Activated naive CD4-positive, alpha-beta T cell treated with anti-CD3 and anti-CD28 coated beads, Interleukin-2, amount 10 ng/mL, durations not matched to agents 7 days and 5 days (primary cell): Measurements from ENCODE around the gene AJUBA.

Source experiments
- CTCF ChIA-PET: fragments of 350-600 bp; sonication (Branson Sonifier 250); formaldehyde crosslinking; loops from one replicate; lab custom pipeline; 2021; ENCODE audit warnings: antibody characterized with exemption; lab: Charles Lee
- DNase-seq: peaks from one replicate; pipeline ENCODE4 v3.0.0-alpha.2; 2020
- H3K27ac Mint-ChIP-seq: one replicate; pipeline ENCODE4 v1.8.0; 2021; ENCODE audit warnings: mild to moderate bottlenecking, moderate library complexity, mixed read lengths
- H3K27me3 Mint-ChIP-seq: one replicate; pipeline ENCODE4 v1.8.0; 2021; ENCODE audit warnings: mild to moderate bottlenecking, mixed read lengths
- H3K36me3 Mint-ChIP-seq: one replicate; pipeline ENCODE4 v1.8.0; 2021; ENCODE audit warnings: mixed read lengths
- H3K4me1 Mint-ChIP-seq: one replicate; pipeline ENCODE4 v1.8.0; 2021; ENCODE audit warnings: mixed read lengths
- H3K4me3 Mint-ChIP-seq: one replicate; pipeline ENCODE4 v1.8.0; 2021; ENCODE audit warnings: mild to moderate bottlenecking, moderate library complexity, mixed read lengths
- H3K9me3 Mint-ChIP-seq: one replicate; pipeline ENCODE4 v1.8.0; 2021; ENCODE audit warnings: mixed read lengths

The AJUBA gene

DNA sequence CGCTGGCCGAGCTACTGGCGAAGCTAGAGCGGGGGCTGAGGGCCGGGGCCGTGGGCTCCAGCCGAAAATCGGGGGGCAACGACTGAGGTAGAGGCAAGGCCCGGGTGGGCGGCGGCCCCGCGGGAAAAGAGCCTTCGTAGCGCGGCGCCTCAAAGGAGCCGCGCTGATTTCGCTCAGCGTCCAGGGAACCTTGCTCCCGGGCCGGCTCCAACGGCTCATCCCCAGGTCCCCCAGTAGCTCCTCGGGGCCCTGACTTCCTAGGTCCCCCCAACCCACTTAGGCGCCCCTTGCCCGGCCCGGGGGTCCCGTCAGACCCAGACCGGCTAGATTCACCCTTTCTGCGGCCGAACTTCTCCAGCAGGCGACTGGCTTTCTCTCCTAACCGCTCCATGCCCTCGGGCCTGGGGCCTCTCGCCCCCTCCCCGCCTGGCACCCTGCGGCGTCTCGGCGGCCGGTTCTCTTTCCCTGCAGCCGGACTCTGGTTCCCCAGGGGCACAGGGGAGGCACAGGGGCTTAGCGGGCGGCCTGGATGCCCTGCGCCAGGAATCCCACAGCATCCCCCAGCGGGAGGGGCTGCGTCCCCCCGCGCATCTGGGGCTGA is 375 bp downstream of the AJUBA start:
- no peak for DNase-seq
- peak overlapping the region; percentile 66 for H3K4me3 Mint-ChIP-seq
- CTCF ChIA-PET = interaction anchor here (1.1 to 19.5 kb wide), 15 partner anchors 7 to 1068 kb away, joined by 3 to 633 read pairs (median 4); partner anchors contain the start of gene CDH24

DNA sequence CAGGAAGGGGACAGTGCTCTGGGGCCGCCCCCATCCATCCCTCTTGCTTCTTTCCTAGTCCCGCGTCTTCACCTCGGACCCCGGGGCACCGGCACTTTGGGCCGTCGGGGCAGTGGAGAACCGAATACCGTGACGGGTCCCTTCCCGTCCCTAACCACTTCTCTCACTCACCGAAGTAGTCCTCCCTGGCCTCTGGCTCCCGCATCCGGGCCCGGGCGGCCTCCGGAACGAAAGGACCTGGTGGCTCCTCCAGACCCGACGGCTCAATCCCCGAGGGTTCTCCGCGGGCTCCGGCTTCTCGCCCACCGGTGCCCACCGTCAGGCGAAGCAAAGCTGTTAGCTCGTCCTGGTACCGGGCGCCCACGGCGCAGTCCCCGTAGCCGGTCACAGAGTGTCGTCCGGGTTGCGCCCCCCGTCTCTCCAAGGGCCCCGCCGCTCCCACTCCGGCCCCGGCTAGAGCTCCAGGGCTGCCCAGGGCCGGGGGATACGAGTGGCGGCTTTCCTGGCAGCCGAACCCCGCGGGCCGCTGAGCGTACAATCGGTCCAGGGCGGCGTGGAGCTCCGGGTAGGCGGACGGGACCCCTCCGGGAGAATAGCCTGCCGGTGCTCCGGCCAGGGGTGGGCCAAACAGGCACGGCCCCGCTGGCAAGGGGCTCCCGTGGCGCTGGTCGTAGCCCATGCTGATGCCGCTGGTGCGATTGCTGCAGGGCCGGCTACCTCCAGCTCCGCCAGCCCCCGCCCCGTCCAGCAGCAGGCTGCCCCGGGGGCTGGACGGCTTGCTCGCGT is 1.1 kb downstream of the AJUBA start:
- Mint-ChIP-seq H3K36me3 (no peaks in the 10 kb centered on the region), H3K9me3 (no peaks in the 10 kb centered on the region), H3K4me1 (peaks cover 16% of the 10 kb centered on the region), H3K4me3 (peak overlapping the region; percentile 44), H3K27ac (no peak overlapping the region), H3K27me3 (no peaks in the 10 kb centered on the region)
- DNase-seq = peak; percentile 49
- CTCF ChIA-PET = interaction anchor here (1.2 to 19.5 kb wide), 6 partner anchors 7 to 1068 kb away, joined by 3 to 633 read pairs (median 17); partner anchors contain the start of gene CDH24

More for the DNA sequence above, 375 bp downstream of the AJUBA start:
- Mint-ChIP-seq H3K4me1 (peaks cover 16% of the 10 kb centered on the region), H3K9me3 (no peaks in the 10 kb centered on the region), H3K27ac (no peak overlapping the region), H3K27me3 (no peaks in the 10 kb centered on the region), H3K36me3 (no peaks in the 10 kb centered on the region)

DNA sequence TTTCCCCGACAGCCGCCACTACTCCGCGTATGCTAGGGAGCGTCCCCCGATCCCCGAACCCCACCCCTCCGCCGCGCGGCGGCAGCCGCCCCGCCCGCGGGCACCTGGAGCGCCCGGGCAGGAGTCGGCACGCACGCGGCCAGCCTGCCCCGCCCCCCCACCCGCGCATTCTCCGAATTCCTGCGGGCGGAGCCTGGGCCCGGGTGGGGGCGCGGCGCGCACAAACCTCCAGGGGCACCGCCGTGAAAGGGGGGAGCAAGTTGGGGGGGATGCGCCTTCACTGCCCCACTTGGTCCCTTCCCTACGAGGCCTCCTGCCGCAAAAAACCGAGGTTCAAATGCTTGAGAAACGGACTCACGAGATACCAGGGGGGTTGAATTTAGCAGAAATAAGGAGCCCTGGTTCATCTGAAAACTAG is 1.7 kb downstream of the AJUBA start:
- H3K27ac Mint-ChIP-seq = no peak overlapping the region
- peak; percentile 45 for DNase-seq
- peaks cover 16% of the 10 kb centered on the region for H3K4me1 Mint-ChIP-seq
- CTCF ChIA-PET = interaction anchor here (19.5 kb wide), 1 partner anchor 74 kb away, joined by 633 read pairs; the partner anchor contains the start of gene CDH24
- H3K36me3 Mint-ChIP-seq = no peaks in the 10 kb centered on the region
- peak overlapping the region; percentile 44 for H3K4me3 Mint-ChIP-seq
- H3K27me3 Mint-ChIP-seq = no peaks in the 10 kb centered on the region
- no peaks in the 10 kb centered on the region for H3K9me3 Mint-ChIP-seq

DNA sequence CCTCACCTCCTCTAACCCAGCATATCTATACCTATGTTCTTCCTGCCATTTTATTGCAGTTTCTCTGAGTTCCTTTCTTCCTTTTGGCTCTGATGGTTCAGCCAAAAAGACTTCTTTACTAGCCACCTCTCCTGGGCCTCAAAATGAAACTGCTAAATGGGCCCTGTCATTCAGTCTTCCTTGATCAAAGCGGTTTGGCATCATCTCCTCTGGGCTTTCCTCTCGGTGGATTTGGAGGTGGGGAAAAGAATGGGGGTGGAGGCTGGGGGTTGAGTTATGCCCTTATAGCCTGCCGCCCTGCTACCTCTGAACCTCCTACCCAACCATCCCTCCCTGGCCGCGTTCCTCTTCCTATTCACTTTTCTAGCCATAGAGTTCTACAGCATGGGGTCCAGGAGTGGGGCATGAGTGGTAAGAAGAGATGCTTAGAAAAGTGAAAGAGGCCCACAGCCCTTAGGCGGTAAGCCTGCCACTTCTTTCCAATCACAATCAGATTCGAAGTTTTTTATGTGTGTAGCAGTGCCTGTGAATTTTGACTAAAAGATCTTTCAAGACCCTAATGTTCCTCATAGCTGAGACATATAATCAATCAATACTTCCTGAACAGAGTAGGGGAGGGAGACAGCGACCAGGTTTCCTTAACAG is 2.5 kb downstream of the AJUBA start:
- H3K9me3 Mint-ChIP-seq = no peaks in the 10 kb centered on the region
- peaks cover under 1% of the 10 kb centered on the region for H3K27me3 Mint-ChIP-seq
- peaks cover 16% of the 10 kb centered on the region for H3K4me1 Mint-ChIP-seq
- no peak overlapping the region for H3K4me3 Mint-ChIP-seq
- DNase-seq = no peak
- CTCF ChIA-PET = interaction anchor here (1.6 to 19.5 kb wide), 2 partner anchors 75 to 78 kb away, joined by 4 to 633 read pairs; partner anchors contain the start of gene CDH24
- no peaks in the 10 kb centered on the region for H3K36me3 Mint-ChIP-seq
- no peak overlapping the region for H3K27ac Mint-ChIP-seq

DNA sequence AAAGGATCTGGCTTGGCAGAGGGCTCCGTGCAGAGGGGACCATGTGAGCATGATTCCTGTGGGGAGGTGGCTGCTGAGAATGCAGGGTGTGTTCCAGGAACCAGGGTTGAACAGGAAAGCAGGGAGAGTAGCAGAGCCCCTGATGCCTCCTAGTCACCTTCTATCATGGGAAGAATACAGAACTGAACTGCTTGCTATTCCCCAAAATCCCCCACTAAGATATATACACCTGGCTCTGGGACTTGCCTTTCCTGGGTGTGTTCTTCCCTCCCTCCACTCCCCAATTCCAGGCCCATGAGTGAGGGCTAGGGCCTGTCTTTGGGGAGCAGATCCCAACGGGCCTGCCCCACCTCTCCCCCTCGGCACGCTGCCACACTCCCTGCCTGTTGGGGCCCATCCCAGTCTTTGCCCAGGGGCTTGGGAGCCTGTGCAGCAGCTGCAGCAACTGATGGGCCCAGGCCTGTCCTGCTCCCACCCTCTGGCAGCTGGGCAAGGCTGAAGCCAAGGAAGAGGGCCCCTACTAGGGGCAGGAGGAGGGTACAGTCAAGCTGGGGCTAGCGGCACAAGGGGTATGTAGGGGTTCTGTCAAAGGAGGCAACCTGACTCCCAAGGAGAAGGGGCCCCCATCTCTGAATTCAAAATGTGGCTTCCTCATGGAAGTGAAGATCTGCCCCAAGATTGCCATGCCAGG is 3.2 kb downstream of the AJUBA start:
- no peaks in the 10 kb centered on the region for H3K9me3 Mint-ChIP-seq
- DNase-seq = no peak
- peaks cover 5% of the 10 kb centered on the region for H3K27me3 Mint-ChIP-seq

DNA sequence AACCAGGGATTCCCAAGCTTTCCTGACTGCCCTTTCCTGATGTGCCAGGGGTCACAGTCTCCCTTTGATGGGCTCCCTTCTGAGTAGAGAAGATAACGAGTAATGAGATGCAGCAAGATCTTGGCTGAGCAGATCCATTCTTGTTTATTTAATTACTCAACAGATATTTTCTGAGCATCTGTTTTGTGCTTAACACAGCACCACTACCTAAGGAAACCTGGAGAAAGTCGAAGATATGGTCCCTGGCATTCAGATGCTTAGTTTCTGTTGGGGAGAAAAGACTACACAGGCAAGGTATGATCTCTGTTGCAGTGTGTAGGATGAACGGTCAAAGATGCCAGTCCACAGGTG is 3.9 kb downstream of the AJUBA start:
- Mint-ChIP-seq H3K4me3 (no peak overlapping the region), H3K27me3 (peaks cover 5% of the 10 kb centered on the region), H3K27ac (no peak overlapping the region), H3K36me3 (no peaks in the 10 kb centered on the region), H3K9me3 (no peaks in the 10 kb centered on the region), H3K4me1 (peaks cover 16% of the 10 kb centered on the region)
- no peak for DNase-seq
- CTCF ChIA-PET = interaction anchor here (1.6 kb wide), 1 partner anchor 79 kb away, joined by 4 read pairs; no protein-coding TSS in a partner anchor

More for the DNA sequence above, 3.2 kb downstream of the AJUBA start:
- CTCF ChIA-PET = interaction anchor here (1.6 kb wide), 1 partner anchor 79 kb away, joined by 4 read pairs; no protein-coding TSS in a partner anchor
- H3K4me3 Mint-ChIP-seq = no peak overlapping the region
- peaks cover 16% of the 10 kb centered on the region for H3K4me1 Mint-ChIP-seq
- no peaks in the 10 kb centered on the region for H3K36me3 Mint-ChIP-seq
- H3K27ac Mint-ChIP-seq = no peak overlapping the region

DNA sequence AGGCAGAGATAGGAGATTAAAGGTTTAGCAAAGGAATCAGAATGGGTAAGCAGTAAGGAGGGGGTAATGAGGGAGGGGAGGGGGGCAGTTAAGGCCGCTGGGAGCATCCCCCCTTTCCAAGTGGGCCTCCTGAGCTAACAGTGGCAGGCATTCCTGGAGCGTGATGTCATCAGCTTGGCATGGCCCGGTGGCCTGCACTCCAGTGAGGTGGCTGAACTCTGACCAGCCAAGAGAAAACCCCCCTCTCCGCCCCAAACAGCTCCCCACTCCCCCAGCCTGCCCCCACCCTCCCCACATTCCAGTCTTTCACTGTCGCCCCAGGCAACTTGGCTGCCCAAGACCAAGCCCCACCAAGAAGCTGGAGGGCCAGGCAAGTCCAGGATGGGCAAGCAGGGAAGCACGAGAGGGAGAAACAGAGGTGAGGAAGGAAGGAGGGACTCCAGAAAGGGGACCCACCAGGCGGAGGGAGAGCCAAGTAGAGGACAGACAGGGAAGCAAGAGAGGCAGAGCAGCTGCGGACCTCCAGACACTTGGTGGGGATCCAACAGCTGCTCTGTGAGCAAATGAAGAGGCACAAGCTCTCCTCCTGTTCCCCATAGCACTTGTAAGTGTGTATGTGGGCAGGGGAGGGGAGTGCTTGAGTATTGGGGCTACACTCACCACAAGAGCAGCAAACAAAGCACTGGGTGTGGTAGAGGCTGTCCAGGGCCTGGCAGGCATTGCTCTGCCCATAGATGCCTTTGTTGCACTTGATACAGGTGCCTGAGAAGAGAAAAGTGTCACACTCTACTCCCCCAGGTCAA is 4.5 kb downstream of the AJUBA start:
- no peak overlapping the region for H3K4me3 Mint-ChIP-seq
- peaks cover 16% of the 10 kb centered on the region for H3K4me1 Mint-ChIP-seq
- H3K9me3 Mint-ChIP-seq = no peaks in the 10 kb centered on the region
- H3K27me3 Mint-ChIP-seq = peaks cover 5% of the 10 kb centered on the region
- CTCF ChIA-PET = interaction anchor here (1.3 to 6.7 kb wide), 6 partner anchors 7 to 91 kb away, joined by 3 to 120 read pairs (median 8); partner anchors contain the start of genes AJUBA and CDH24
- DNase-seq = no peak
- H3K36me3 Mint-ChIP-seq = no peaks in the 10 kb centered on the region
- H3K27ac Mint-ChIP-seq = no peak overlapping the region

DNA sequence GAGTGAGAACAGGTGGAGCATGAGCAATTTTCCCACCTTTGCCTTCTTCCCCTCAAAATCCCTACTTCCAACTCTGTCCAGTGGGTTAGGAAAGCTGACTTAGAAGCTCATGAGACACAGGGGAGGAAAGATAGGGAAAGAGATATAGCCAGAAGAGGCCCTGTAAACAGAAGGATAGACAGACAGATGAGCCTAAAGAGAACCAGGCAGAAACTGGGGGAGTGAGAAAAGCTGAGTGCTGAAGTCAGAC is 5.0 kb downstream of the AJUBA start:
- CTCF ChIA-PET = interaction anchor here (1.3 to 6.7 kb wide), 5 partner anchors 7 to 91 kb away, joined by 3 to 120 read pairs (median 8); partner anchors contain the start of genes AJUBA and CDH24
- Mint-ChIP-seq H3K27me3 (peaks cover 7% of the 10 kb centered on the region), H3K4me1 (peaks cover 16% of the 10 kb centered on the region), H3K4me3 (no peak overlapping the region), H3K9me3 (no peaks in the 10 kb centered on the region), H3K36me3 (no peaks in the 10 kb centered on the region), H3K27ac (no peak overlapping the region)
- DNase-seq = no peak

DNA sequence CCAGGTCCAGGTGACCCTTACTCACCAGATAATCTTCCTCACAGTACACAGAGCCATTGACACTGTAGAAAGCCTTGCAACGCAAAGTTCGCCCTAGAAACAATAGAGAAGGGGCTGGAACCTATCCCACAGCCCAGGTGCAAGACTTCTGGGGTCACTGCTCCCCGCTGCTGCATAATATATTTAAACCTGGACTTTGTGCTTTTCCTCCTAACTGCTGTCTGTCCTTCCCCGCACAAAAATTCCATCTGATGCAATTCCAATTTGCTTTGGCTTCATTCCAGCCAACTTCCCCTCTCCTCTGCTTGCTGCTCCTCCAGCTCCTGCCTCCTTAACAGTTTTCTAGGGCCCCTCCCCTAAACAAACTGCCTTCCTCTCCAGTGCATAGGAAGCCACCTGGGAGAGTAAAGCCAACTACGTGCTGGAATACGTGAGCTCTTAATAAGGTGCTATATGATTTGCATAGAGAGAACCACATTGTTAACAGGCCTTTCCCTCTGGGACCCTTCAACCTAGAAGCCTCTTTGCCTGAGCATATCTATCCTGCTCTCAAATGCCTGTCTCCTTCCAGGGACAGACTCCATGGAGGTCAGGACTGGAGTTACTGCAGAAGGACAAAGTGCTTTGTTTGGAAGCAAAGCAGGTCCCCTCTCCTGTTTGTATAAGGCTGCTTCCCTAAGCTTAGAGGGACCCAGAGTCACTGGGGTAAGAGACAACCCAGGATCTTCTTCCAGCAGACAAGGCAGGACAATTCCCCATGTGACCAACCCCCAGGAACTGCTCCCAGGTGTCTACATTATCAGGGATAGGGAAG is 5.5 kb downstream of the AJUBA start:
- peaks cover 16% of the 10 kb centered on the region for H3K4me1 Mint-ChIP-seq

DNA sequence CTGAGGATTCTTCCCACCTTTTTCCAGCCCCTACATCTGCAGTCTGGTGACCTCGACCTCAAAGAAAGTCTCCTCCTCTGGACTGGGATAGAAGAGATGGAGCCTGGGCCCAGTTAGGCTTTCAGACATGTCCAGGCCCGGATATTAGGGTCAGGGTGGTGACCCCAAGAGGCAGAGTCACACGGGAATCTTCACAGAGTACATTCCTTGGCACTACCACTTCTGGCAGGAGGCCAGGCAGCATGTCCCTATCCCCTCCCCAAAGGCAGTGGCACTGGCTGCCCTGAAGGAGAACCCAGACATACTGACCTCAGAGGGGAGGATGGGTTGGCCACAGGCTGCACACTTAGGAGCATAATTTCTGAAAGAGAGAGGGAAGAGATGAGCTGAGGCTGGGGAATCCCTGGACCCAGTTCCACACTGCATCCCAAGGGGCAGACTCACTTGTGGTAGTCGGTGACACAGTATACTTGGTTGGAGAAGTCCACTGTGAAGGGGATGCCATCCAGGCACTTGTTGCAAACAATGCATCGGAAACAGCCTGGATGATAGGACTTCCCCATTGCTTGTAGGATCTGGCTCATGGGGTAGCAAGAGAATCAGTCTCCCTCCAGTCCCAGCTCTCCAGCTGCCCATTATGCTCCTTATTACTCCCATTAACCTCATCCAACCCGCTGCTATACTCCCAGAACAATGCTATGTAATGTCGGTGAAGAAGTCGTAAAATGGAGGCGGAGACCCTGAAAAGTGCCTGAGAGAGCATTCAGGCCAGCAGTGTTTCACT is 7.6 kb downstream of the AJUBA start:
- DNase-seq = no peak
- Mint-ChIP-seq H3K36me3 (no peaks in the 10 kb centered on the region), H3K27ac (no peak overlapping the region), H3K4me3 (no peak overlapping the region), H3K27me3 (peaks cover 12% of the 10 kb centered on the region), H3K4me1 (peaks cover 4% of the 10 kb centered on the region), H3K9me3 (no peaks in the 10 kb centered on the region)
- CTCF ChIA-PET = interaction anchor here (0.7 to 6.7 kb wide), 9 partner anchors 10 to 404 kb away, joined by 3 to 120 read pairs (median 16); partner anchors contain the start of genes AJUBA, CDH24 and PRMT5

More for the DNA sequence above, 5.5 kb downstream of the AJUBA start:
- Mint-ChIP-seq H3K36me3 (no peaks in the 10 kb centered on the region), H3K27ac (no peak overlapping the region), H3K4me3 (no peak overlapping the region), H3K27me3 (peaks cover 12% of the 10 kb centered on the region), H3K9me3 (no peaks in the 10 kb centered on the region)
- CTCF ChIA-PET = interaction anchor here (1.3 to 6.7 kb wide), 5 partner anchors 8 to 92 kb away, joined by 3 to 120 read pairs (median 8); partner anchors contain the start of genes AJUBA and CDH24
- DNase-seq = no peak

DNA sequence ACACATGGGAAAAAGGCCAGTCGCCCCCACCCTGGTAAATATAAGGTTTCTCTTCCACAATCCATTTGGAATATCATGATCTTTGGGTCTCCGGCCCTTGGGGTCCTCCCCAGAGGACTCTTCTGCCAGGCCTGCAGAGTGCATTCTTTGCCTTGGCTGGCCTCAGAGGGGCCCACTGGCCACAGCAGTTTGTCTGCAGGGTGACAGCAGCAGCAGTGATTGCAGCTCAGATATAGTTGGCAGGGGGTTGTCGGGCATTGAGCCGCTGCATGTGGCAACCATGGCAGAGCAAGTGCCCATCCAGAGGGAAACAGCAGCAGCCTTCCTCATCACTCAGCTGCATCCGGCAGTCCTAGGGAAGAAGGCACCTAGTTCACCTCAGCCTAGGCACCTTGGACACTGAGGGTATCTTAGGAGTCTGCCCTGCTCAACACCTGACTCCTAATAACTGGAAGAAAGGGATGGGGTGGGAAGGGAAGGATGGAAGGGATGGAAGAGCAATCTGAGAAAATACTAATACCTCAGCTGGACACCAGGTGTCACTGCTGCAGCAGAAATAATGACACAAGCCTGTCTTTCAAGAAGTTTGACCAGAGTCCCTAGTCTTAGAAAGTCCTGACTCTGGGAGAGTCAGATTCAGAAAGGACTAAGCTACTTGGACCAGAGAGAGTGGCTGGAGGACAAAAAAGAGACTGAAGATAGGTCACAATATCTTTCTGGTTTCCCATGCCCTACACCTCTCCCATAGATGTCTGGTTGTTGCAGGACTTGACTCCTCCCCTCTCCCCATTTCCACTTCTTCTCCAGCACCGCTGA is 8.9 kb downstream of the AJUBA start:
- H3K36me3 Mint-ChIP-seq = no peaks in the 10 kb centered on the region
- H3K9me3 Mint-ChIP-seq = no peaks in the 10 kb centered on the region
- peak; percentile 60 for DNase-seq
- H3K27me3 Mint-ChIP-seq = peaks cover 12% of the 10 kb centered on the region
- no peak overlapping the region for H3K4me3 Mint-ChIP-seq
- CTCF ChIA-PET = interaction anchor here (0.7 to 6.7 kb wide), 25 partner anchors 11 to 403 kb away, joined by 3 to 120 read pairs (median 7); partner anchors contain the start of genes AJUBA, CDH24, HAUS4 and OXA1L
- no peaks in the 10 kb centered on the region for H3K4me1 Mint-ChIP-seq
- H3K27ac Mint-ChIP-seq = no peak overlapping the region
